Activated CD4-positive, alpha-beta T cell treated with anti-CD3 and anti-CD28 coated beads, Interleukin-2, Interleukin-6, amounts not matched to agents 100 ng/mL and 50 ng/mL, durations not matched to agents 16 hours and 8 hours (primary cell): Measurements from ENCODE around the gene AQP7.
"Not testable (repeated sequence)": the region's sequence is repeated elsewhere in the genome, so short reads cannot be mapped to it uniquely, and the experiment has no call there.

Experiments used
- DNase-seq: peaks from one replicate; pipeline ENCODE4 v3.0.0-alpha.2; 2020

AQP7 gene

GRCh38 chr9:33431420-33431819 is 29.1 kb upstream of the AQP7 start:
- no peak for DNase-seq

DNA sequence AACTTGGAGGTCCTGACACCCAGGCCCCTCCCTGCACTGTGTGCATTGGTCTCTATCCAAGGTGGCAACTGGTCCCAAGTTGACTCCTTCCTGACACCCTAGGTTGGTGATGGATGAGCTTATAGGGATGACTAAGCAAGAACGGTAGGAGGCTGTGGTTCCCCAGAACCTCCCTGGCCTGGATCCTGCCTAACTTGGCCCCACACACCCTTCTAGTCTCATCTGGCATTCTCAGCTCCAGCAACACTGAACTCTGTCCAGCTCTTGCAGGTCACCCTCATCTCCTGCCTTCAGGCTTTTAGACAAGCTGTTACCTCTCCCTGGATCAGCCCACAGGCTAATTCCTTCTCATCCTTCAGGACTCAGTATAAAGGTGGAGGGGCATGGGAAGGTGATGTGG is 28.6 kb upstream of the AQP7 start:
- DNase-seq: no peak

- no peak for DNase-seq
Observed at GRCh38 chr9:33429256-33429985, 27.1 kb upstream of the AQP7 start.

DNA sequence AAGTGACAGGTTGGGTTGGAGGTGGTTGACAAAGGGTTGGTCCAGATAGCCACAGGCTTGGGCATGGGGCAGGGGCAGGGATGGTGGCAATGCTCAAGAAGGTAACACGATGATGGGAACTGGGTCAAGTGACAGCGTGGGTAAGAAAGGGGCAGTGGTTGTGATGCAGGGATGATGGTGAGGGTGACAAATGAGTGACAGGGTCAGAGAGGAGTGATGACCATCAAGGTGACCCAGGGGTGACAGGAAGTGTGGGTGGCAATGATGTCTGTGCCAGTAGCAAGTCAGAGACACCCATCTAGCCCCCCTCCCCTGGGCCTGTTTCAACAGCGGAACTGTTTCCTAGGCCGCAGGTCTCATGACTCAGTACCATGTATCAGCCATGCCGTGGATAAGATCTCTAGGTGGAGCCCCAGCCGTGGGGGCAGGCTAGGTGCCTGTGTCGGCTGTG is 24.5 kb upstream of the AQP7 start:
- DNase-seq: no peak

DNA sequence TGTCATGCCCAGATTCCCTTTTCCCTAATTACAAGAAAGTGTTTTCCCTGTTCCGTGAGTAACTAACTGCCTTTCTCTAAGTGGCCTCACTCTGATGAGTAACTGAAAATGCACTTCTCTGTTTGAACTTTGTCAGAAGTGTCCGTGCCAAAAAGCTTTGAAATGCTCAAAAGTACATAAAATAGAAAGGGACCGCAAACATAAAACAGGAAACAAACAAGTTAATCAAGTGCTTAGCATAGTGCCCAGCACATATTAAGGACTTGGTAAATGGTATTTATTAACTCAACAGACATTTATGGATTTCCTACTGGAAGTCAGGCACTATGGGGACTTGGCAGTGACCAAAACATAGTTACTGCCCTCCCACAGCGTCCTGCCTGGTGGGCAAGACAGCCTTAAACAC is 22.8 kb upstream of the AQP7 start:
- DNase-seq: no peak

- DNase-seq: not testable (repeated sequence)
Observed at GRCh38 chr9:33424492-33424891, 22.1 kb upstream of the AQP7 start.

DNA sequence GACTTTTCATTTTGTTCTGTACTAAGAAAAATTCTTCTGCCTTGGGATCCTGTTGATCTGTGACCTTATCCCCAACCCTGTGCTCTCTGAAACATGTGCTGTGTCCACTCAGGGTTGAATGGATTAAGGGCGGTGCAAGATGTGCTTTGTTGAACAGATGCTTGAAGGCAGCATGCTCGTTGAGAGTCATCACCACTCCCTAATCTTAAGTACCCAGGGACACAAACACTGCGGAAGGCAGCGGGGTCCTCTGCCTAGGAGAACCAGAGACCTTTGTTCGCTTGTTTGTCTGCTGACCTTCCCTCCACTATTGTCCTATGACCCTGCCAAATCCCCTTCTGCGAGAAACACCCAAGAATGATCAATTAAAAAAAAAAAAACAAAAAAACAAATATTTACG is 21.7 kb upstream of the AQP7 start:
- DNase-seq: not testable (repeated sequence)

DNA sequence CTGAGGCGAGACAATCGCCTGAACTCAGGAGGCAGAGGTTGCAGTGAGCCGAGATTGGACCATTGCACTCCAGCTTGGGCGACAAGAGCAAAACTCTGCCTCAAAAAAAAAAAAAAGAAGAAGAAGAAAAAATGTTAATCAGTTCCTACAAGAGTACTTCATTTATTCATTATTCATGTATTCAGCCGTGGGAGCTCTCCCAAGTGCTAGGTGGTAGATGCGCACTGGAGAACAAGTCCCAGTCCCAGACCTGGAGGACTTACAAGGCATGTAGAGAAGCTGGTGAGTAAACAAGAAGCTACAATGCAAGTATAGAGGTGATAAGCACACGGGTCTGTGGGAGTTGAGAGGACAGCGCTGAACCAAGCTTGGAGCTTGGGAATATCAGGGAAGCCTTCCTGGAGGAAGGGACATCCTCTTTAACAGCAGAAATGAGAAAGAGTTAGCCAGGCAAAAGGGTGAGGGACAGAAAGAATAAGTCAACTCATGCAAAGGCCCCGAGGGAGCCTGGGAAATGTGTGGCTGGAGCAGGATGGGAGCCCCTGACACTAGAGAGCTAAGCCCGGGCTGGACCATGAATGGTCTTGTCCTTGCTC is 17.4 kb upstream of the AQP7 start:
- DNase-seq: no peak

DNA sequence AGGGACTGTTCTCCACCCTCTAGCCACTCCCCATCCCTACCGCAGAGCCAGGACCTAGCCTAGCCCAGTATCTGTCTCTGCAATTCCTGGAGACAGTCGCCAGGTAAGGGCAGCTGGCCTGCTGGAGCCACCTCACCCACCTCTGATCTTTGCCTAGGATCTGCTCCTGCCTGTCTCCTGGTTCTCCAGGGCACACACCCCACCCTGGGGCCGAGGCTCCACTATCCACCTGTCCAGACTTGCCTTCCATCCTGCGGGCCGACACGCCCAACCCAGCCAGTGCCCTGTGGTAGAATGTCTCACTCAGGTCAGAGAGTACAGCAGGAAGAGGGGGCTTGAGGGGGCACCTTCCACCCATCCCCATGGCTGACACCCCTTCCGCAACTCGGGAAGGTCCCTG is 15.7 kb upstream of the AQP7 start:
- DNase-seq: no peak

- no peak for DNase-seq
Observed at GRCh38 chr9:33416996-33417395, 14.6 kb upstream of the AQP7 start.

DNA sequence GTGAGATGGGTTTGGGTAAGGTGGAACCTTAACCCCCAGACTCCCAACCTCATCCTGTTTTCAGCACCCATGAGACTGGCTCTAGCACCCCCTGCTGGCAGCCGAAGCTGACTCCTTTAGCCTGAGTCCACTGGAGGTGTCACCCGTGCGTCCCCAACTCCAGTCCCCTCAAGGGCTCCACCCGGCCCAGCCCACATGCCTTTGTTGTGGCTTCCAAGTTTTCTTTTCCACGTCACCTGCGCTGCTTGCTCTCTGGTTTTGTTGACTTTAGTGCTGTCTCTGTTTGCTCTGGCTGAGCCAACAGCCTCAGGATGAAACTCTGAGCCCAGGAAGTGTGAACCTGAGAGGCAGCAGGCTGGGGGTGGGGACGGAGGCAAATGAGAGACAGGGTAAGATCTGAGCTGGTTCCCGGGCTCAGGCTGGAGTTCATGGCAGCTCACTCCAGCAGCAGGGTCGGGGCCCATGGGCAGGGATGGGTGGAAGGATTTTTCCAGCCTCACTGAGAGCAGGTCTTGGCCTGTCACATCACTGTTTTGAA is 13.2 kb upstream of the AQP7 start:
- DNase-seq: peak; percentile 93

GRCh38 chr9:33414889-33415500 is 12.6 kb upstream of the AQP7 start:
- no peak for DNase-seq

GRCh38 chr9:33414268-33414667 is 11.9 kb upstream of the AQP7 start:
- DNase-seq: no peak

- no peak for DNase-seq
Observed at GRCh38 chr9:33408087-33408486, 5.7 kb upstream of the AQP7 start.

GRCh38 chr9:33407061-33407460 is 4.7 kb upstream of the AQP7 start:
- no peak for DNase-seq

DNA sequence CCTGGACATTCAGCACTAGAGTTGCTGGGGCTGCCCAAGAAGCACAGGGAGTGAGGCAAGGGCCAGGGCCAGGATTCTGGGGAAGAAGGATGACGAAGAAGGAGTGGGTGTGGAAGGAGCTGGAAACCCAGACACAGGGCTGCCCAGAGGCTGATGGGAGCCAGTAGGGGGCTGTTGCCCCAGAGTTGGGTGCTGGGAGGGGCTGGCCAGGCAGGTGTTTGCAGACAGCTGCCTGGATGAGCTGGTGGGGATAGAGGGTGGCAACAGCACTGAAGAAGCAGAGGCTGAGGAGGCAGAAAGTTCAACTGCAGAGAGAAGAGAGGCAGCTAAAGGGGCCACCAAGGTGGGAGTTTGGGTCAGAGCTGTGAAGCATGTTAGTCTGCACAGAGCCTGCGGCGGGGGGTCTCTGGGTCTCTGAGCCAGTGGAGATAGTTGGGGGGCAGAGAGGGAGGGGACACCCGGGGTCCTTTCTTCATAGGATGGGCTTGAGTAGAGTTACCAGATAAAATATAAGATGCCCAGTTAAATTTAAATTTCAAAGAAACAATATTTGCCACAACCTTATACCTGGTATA is 2.5 kb upstream of the AQP7 start:
- DNase-seq: no peak

DNA sequence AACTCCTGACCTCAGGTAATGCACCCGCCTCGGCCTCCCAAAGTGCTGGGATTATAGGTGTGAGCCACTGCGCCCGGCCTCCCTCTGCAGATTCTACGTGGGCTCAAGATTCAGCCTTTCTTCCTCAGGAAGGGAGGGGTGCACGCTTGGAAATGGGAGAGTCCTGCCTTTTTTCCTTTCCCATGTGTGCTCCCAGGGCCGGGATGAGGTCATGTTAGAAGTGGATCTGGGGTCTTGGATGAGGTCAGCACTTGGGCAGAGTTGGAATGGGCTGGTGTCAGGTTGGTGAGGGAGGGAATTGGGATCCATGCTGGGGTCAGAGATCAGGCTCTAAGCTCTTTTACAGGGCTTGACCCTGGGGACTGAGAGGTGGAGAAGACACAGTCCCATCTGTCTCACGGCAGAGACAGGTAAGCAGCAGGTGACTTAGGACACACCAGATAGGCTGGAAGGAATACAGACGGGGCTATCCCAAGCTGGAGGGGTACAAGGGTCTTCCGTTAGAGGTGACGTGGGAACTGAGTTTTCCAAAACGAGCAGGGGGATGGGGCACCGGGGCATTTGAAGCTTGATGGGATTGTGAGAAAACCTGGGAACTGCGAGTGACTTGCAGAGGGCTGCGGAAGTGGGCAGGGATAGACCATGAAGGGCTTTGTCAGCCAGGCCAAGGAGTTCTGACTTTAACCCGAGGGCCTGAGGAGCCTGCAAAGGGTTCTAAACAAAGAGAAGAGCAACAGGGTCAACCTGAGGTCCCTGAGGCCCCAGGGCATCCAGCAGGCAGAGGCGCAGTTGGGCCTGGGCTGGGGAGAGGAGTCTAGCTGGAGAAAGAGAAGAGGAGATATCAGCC is 1.8 kb upstream of the AQP7 start:
- DNase-seq: no peak

GRCh38 chr9:33401809-33402208 is 559 bp downstream of the AQP7 start:
- not testable (repeated sequence) for DNase-seq

DNA sequence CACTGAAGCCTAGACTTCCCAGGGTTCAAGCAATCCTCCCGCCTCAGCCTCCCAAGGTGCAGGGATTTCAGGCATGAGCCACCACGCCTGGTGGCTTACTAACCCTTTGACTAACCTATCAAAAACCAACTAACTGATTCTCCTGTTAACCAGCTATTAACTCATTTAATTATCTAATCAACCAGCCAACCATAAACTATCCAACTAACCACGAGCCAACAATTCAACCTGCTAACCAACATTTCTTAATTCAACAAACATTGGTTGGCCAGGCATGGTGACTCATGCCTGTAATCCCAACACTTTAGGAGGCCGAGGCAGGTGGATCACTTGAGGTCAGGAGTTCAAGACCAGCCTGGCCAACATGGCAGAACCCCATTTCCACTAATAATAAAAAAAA is 3.3 kb downstream of the AQP7 start:
- DNase-seq: not testable (repeated sequence)

DNA sequence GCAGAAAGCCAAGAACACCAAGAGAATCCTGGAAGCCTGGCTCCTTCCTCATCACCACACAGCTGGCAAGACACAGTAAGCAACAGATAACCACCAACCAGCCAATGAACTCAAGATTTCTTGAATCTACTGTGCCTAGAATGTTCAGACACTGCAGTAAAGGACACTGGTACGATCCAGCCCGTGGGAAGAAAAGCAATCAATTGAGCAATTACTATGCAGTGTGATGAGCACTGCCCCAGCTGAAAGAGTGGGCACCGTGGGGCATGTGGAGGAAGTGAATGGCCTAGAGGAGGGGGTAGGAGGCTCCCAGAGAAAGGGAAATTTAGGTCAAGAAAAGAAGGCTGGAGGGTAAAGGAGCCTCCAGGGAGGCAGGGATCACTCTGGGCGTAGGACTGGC is 4.6 kb downstream of the AQP7 start:
- DNase-seq: not testable (repeated sequence)

DNA sequence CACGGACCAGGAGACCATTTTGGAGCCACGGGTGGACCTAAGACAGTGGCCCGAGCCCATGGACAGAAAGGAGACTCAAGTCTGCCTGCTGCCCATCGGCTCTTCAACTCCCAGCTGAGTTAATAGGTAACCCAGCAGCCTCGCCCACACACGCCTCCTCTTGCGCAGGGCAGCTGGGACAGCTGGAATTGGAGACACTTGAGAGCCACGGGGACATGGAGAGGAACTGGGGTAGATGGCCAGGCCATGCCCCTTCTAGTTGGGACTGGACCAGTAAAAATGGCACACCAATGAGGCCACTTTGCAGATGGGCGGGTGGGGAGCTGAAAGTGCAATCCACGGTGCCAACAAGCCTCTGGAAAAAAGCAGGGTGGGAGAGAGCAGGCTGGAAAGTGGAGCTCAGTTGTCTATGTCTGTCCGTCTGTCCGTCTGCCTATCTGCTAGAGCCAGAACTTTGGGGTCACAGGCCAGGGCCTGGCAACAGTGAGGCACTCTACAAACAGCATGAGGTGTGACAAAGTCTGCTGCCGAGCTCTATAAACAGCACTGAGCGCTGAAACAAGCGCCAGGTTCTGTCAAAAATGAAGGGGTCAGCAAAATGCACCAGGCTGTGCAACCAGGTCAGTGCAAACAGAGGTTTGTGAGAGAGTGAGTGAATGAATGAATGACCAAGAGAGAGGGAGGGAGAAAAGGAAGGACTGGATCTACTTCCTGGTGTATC is 7.0 kb downstream of the AQP7 start:
- not testable (repeated sequence) for DNase-seq

DNA sequence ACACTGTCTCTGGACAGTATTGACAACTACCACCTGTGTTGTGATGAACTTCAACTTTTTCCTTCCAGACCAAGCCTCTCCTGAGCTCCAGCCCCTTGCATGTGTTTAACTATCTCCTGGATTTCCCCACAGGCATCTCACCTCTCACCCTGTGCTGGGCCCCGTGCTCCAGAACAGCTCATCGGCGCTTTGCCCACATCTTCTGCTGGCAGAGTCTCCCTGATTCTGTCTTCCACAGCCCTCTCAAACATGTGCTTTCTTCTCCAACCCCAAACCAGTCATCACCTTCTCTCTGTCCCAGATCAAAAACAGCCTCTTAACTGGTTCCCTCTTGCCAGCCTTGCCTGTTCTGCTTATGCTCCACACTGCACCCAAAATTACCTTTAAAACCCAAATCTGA is 8.4 kb downstream of the AQP7 start:
- not testable (repeated sequence) for DNase-seq
